Adipocyte (in vitro differentiated cells): ENCODE data around the gene ARMH1.

Experiments
- DNase-seq: peaks from one replicate; pipeline ENCODE4 v3.0.0-alpha.2; 2015; ENCODE audit warnings: low read depth
- H3K27me3 ChIP-seq: replicated peaks from 2 replicates; pipeline ENCODE4 v1.7.0; 2013; ENCODE audit warnings: mild to moderate bottlenecking, low read length, moderate library complexity; ENCODE audit not compliant: control insufficient read depth, insufficient read depth
- H3K36me3 ChIP-seq: 2 replicates; pipeline ENCODE4 v1.7.0; 2013; ENCODE audit warnings: low read length, mild to moderate bottlenecking, moderate library complexity; ENCODE audit not compliant: control insufficient read depth, insufficient read depth, severe bottlenecking
- H3K4me1 ChIP-seq: 2 replicates; pipeline ENCODE4 v1.7.0; 2013; ENCODE audit warnings: mild to moderate bottlenecking, low read length, moderate library complexity; ENCODE audit not compliant: control insufficient read depth, insufficient read depth
- H3K4me3 ChIP-seq: 2 replicates; pipeline ENCODE4 v1.7.0; 2013; ENCODE audit warnings: mild to moderate bottlenecking, low read length, moderate library complexity
- H3K9ac ChIP-seq: 2 replicates; pipeline ENCODE4 v1.7.0; 2013; ENCODE audit warnings: mild to moderate bottlenecking, low read length, moderate library complexity
- H3K9me3 ChIP-seq: 2 replicates; pipeline ENCODE4 v1.7.0; 2013; ENCODE audit warnings: mild to moderate bottlenecking, low read length, moderate library complexity; ENCODE audit not compliant: control insufficient read depth

Gene ARMH1

DNA sequence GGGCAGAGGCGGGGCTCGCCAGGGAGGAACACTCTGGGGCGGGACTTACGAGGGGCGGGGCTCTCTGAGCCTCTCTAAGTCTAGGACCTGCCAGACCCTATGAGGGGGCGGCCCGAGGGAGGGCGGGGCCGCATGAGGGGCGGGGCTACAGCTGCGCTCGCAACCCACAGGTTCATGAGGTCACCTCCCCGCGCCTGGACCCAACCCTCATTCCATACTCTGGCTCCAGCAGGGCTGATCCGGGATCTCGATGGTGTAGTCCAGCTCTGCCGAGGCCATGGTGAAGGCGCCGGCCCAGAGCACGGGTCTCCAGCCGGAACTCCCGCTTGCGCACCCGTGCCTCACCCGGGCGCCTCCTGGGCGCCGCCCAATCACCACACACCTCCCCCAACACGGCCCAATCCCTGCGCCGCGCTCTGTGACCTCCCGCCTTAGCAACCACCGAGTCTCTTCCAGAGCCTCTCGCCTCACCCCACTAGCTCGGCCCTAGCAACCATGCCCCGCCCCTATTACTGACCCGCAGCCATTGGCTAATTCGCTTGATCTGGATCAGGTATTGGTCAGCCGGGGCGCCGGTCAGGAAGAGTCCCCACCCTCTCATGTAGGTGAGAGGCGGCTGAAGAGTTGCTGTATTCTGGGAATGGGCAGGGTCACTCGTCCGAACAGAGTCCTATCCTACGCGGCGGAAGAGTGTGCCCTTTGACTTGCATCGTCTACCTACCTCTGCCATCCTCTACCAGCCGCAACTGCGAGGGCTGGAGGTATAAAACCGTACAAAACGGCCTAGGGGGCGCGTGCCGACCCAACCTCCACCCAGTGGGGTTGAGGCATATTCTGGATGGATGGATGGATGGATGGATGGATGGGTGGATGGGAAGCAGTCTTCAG is at the start of gene ARMH1, which contains the start of gene TMEM53:
Gene ARMH1, plus strand, starts transcription at position 602 of the 888 bp plus-strand sequence. CDS start 14,984 bp downstream, outside the sequence.
Gene TMEM53, minus strand, starts transcription at position 369 of the 888 bp plus-strand sequence. Its CDS starts 90 bp downstream, at position 279.
- Histone ChIP-seq H3K27me3 (no peaks in the 10 kb centered on the region), H3K9ac (peak within 1 kb of the TSS; percentile 94), H3K4me3 (peak within 1 kb of the TSS; percentile 86), H3K4me1 (peaks cover 52% of the 10 kb centered on the region), H3K9me3 (no peaks in the 10 kb centered on the region), H3K36me3 (no peaks in the 10 kb centered on the region)
- peak; percentile 100 for DNase-seq

- DNase-seq: no peak
- Histone ChIP-seq H3K9me3 (no peaks in the 10 kb centered on the region), H3K4me1 (peaks cover 8% of the 10 kb centered on the region), H3K27me3 (no peaks in the 10 kb centered on the region), H3K4me3 (no peak overlapping the region), H3K9ac (no peak overlapping the region), H3K36me3 (no peaks in the 10 kb centered on the region)
These were observed 49.2 kb upstream of the ARMH1 start for GRCh38 chr1:44625348-44625747.

- Histone ChIP-seq H3K9ac (no peak overlapping the region), H3K4me1 (peaks cover 21% of the 10 kb centered on the region), H3K4me3 (no peak overlapping the region), H3K27me3 (no peaks in the 10 kb centered on the region), H3K9me3 (no peaks in the 10 kb centered on the region), H3K36me3 (no peaks in the 10 kb centered on the region)
- peak; percentile 69 for DNase-seq
These were observed 45.4 kb upstream of the ARMH1 start for GRCh38 chr1:44628962-44629756.

DNA sequence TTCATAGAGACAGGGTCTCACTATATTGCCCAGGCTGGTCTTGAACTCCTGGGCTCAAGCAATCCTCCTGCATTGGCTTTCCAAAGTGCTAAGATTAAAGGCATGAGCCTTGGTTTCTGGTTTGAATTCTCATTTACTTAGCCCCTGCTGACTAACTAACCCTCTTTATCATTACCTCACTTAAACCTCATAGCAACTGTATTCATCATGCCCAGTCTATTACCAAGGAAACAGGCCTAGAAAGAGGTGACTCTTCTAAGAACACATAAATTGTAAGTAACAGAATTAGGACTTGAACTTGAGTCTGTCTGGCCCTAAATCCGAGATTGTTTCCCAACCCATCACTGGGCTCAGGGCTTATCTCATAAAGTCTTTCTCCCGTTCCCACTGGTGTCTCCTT is 44.4 kb upstream of the ARMH1 start:
- Histone ChIP-seq H3K36me3 (peaks cover 1% of the 10 kb centered on the region), H3K4me3 (no peak overlapping the region)

GRCh38 chr1:44631333-44631646 is 43.2 kb upstream of the ARMH1 start:
- no peak for DNase-seq
- H3K36me3 ChIP-seq: peaks cover 13% of the 10 kb centered on the region
- H3K4me1 ChIP-seq: peaks cover 26% of the 10 kb centered on the region
- H3K9ac ChIP-seq: peak overlapping the region; percentile 90
- H3K4me3 ChIP-seq: peak overlapping the region; percentile 83
- H3K9me3 ChIP-seq: no peaks in the 10 kb centered on the region
- no peaks in the 10 kb centered on the region for H3K27me3 ChIP-seq

More for the DNA sequence above, 44.4 kb upstream of the ARMH1 start:
- DNase-seq: peak; percentile 30
- no peak overlapping the region for H3K9ac ChIP-seq
- no peaks in the 10 kb centered on the region for H3K9me3 ChIP-seq
- no peaks in the 10 kb centered on the region for H3K27me3 ChIP-seq
- H3K4me1 ChIP-seq: peaks cover 21% of the 10 kb centered on the region

DNA sequence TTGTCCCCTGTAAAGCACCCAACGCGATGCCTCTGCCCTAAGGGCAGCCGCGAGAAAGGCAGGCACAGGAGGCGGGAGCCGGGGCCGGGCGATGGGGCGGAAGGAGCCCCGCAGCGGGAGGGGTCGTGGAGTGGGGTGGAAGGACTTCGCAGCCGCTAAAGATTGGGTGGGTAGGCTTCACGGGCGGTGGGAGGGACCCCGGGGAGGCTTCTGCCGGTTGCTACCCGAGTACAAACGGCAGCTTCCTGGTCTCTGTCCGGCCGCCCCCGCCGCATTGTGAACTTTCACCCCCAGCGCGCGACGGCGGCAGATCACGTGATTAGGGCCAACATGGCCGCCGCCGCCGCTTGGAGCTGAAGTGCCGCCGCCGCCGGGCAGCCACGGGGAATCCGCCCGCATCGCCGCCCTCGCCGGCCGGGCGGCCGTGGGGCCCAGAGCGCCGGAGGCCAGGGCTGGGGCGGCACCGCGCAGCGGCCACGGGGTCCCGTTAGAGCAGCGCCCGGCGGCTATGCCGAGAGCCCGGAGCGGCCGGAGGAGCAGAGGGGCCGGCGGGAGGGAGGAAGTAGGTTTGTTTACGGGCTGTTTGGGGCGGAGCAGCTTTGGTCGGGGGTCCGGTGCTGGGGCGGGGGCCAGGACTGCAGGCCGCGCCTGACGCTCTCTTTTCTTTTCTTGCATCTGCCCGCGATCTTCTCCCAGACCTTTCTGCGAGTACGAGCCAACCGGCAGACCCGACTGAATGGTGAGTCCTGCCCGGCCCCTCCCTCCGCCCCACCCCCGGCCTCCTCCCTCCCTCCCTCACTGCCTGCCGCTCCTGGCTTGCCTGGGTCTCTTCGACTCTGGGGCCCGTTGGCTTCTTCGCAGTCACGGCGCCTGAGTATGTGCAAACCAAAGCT is 42.6 kb upstream of the ARMH1 start:
- Histone ChIP-seq H3K27me3 (no peaks in the 10 kb centered on the region), H3K4me3 (peak overlapping the region; percentile 83), H3K4me1 (peaks cover 28% of the 10 kb centered on the region), H3K9ac (peak overlapping the region; percentile 90), H3K9me3 (no peaks in the 10 kb centered on the region), H3K36me3 (peaks cover 17% of the 10 kb centered on the region)
- DNase-seq: peak; percentile 91

GRCh38 chr1:44632598-44632997 is 41.9 kb upstream of the ARMH1 start:
- DNase-seq: no peak
- Histone ChIP-seq H3K27me3 (no peaks in the 10 kb centered on the region), H3K9me3 (no peaks in the 10 kb centered on the region), H3K9ac (peak overlapping the region; percentile 90), H3K4me1 (peaks cover 28% of the 10 kb centered on the region), H3K36me3 (peaks cover 24% of the 10 kb centered on the region), H3K4me3 (peak overlapping the region; percentile 83)

DNA sequence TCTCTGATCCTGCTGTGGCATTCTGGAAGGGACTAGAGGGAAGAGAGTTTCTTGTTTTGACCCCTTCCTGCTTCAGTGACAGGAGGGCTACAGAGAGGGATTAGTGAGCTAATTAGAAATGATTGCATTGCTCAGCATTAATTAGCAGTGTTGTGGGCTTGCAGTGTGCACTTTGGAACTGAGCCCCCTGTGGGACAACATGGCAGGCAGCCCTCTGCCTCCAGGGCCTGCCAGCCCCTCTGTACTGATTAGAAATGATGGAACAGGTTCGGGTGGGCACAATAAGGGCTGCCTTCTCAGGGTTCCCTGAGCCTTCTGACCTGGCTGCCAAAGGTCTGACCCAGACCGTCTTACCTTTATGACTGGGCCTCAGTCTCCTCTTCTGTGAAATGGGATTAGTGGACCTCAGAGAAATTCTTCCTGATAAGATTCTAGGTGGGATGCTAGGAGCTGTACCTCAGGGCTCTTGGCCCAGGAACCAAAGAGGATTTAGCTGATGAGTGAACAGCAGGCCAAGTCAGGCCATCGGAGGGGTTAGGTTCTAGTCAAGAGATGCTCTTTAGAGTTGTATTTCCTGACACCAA is 39.8 kb upstream of the ARMH1 start:
- Histone ChIP-seq H3K9me3 (no peaks in the 10 kb centered on the region), H3K9ac (no peak overlapping the region), H3K4me3 (no peak overlapping the region), H3K4me1 (peaks cover 20% of the 10 kb centered on the region), H3K27me3 (no peaks in the 10 kb centered on the region), H3K36me3 (peaks cover 39% of the 10 kb centered on the region)
- DNase-seq: no peak

GRCh38 chr1:44635439-44635838 is 39.1 kb upstream of the ARMH1 start:
- no peak overlapping the region for H3K9ac ChIP-seq
- H3K36me3 ChIP-seq: peaks cover 45% of the 10 kb centered on the region
- H3K27me3 ChIP-seq: no peaks in the 10 kb centered on the region
- peaks cover 20% of the 10 kb centered on the region for H3K4me1 ChIP-seq
- no peak overlapping the region for H3K4me3 ChIP-seq
- no peak for DNase-seq
- H3K9me3 ChIP-seq: no peaks in the 10 kb centered on the region

GRCh38 chr1:44636083-44636687 is 38.3 kb upstream of the ARMH1 start:
- Histone ChIP-seq H3K27me3 (no peaks in the 10 kb centered on the region), H3K4me1 (peaks cover 19% of the 10 kb centered on the region), H3K36me3 (peaks cover 52% of the 10 kb centered on the region), H3K9ac (no peak overlapping the region), H3K9me3 (no peaks in the 10 kb centered on the region), H3K4me3 (no peak overlapping the region)
- no peak for DNase-seq
